GM23248 (cell line): Measurements from ENCODE around the gene CPA2. TPM values are rescaled to one million over a fixed set of nuclear protein-coding genes. Genes with fewer than 3 reads are reported as not detected.

Experiments used
- DNase-seq: peaks from one replicate; pipeline ENCODE4 v3.0.0-alpha.2; 2015
- H2AFZ ChIP-seq: fragments of 200-600 bp; sonication (generic); 2 replicates; pipeline ENCODE4 v1.6.1; 2016; ENCODE audit warnings: antibody characterized with exemption
- H3F3A ChIP-seq: fragments of 200-600 bp; sonication (generic); 2 replicates; pipeline ENCODE4 v1.6.1; 2016; ENCODE audit warnings: mild to moderate bottlenecking, antibody characterized with exemption, mixed run types; ENCODE audit not compliant: insufficient read depth
- H3K27ac ChIP-seq: fragments of 200-600 bp; sonication (generic); 2 replicates; pipeline ENCODE4 v1.5.1; 2016; ENCODE audit warnings: mild to moderate bottlenecking
- H3K27me3 ChIP-seq: fragments of 200-600 bp; sonication (generic); replicated peaks from 2 replicates; pipeline ENCODE4 v1.6.1; 2016; ENCODE audit warnings: mild to moderate bottlenecking; ENCODE audit not compliant: insufficient read depth
- H3K36me3 ChIP-seq: fragments of 200-600 bp; sonication (generic); 2 replicates; pipeline ENCODE4 v1.6.1; 2016; ENCODE audit warnings: low read depth, mild to moderate bottlenecking
- H3K4me1 ChIP-seq: fragments of 200-600 bp; sonication (generic); 2 replicates; pipeline ENCODE4 v1.6.1; 2016; ENCODE audit warnings: mild to moderate bottlenecking; ENCODE audit not compliant: insufficient read depth
- H3K4me2 ChIP-seq: fragments of 200-600 bp; sonication (generic); one replicate; pipeline ENCODE4 v1.6.1; 2016; ENCODE audit warnings: mild to moderate bottlenecking; ENCODE audit not compliant: unreplicated experiment
- H3K4me3 ChIP-seq: fragments of 200-600 bp; sonication (generic); 2 replicates; pipeline ENCODE4 v1.5.1; 2016; ENCODE audit warnings: mild to moderate bottlenecking
- H3K79me2 ChIP-seq: fragments of 200-600 bp; sonication (generic); 2 replicates; pipeline ENCODE4 v1.6.1; 2016; ENCODE audit warnings: mild to moderate bottlenecking; ENCODE audit not compliant: insufficient read depth
- H3K9ac ChIP-seq: fragments of 200-600 bp; sonication (generic); 2 replicates; pipeline ENCODE4 v1.6.1; 2016; ENCODE audit warnings: mild to moderate bottlenecking
- H3K9me2 ChIP-seq: fragments of 200-600 bp; sonication (generic); 2 replicates; pipeline ENCODE4 v1.6.1; 2016; ENCODE audit warnings: mixed run types, mild to moderate bottlenecking, moderate library complexity; ENCODE audit not compliant: insufficient read depth
- H3K9me3 ChIP-seq: fragments of 200-600 bp; sonication (generic); one replicate; pipeline ENCODE4 v1.6.1; 2017; ENCODE audit warnings: low read depth
- H4K20me1 ChIP-seq: fragments of 200-600 bp; sonication (generic); 2 replicates; pipeline ENCODE4 v1.6.0; 2016; ENCODE audit not compliant: insufficient read depth
- EZH2 ChIP-seq: fragments of 200-600 bp; sonication (generic); IDR thresholded peaks from 2 replicates; pipeline ENCODE4 v1.6.1; 2018; ENCODE audit warnings: antibody characterized with exemption, mild to moderate bottlenecking; ENCODE audit not compliant: insufficient read depth, poor library complexity, severe bottlenecking
- EZH2phosphoT487 ChIP-seq: fragments of 200-600 bp; sonication (generic); IDR thresholded peaks from 2 replicates; pipeline ENCODE4 v1.6.1; 2018; ENCODE audit warnings: antibody characterized with exemption, moderate library complexity, mild to moderate bottlenecking, low read depth; ENCODE audit not compliant: insufficient read depth
- WGBS, 2 experiments: methylation state at CpG; one replicate each; pipeline ENCODE4 v1.1.6; 2015 to 2017; ENCODE audit warnings: low lambda C conversion rate in 2 of 2, low coverage in 1 of 2; ENCODE audit errors: missing lambda C conversion rate in 2 of 2; 5-methylcytosine and 5-hydroxymethylcytosine counted together
- in situ Hi-C: fragments of 300-500 bp; cut with MboI; formaldehyde crosslinking; loops from 2 replicates; pipeline ENCODE4 v1.15.0; 2020
- polyA plus RNA-seq: library from polyadenylated mRNA; unstranded; fragments of >200 nt; fragmentation: Nextera tagmentation; extraction: Ambion mirVana; gene quantifications from 2 replicates; pipeline ENCODE4 v1.2.1, GENCODE V29; 2016
- total RNA-seq: library from RNA; depleted of rRNA; stranded (reverse); fragments of >200 nt; shearing (Covaris generic); gene quantifications from 2 replicates; pipeline ENCODE4 v1.2.3, GENCODE V29; 2014

The CPA2 gene
- total and polyA plus RNA-seq, 2 experiments from 2014 or later, result not detected

- Histone ChIP-seq H3K4me2 (no peak overlapping the region), H2AFZ (no peak overlapping the region), H3K36me3 (no peaks in the 10 kb centered on the region), H3K4me1 (no peaks in the 10 kb centered on the region), H3K9me3 (peaks cover 11% of the 10 kb centered on the region), H3K79me2 (no peaks in the 10 kb centered on the region), H3K27me3 (no peaks in the 10 kb centered on the region; the same call in 1 of the 2 replicates), H4K20me1 (no peaks in the 10 kb centered on the region), H3K9me2 (no peaks in the 10 kb centered on the region), H3K9ac (no peak overlapping the region), H3K27ac (no peak overlapping the region), H3K4me3 (no peak overlapping the region), H3F3A (no peaks in the 10 kb centered on the region)
- no peak for DNase-seq
- TF ChIP-seq EZH2phosphoT487, result no peak
- TF ChIP-seq EZH2, result no peak
- 56 to 59% methylated on average over 6 of the region's 6 CpGs for WGBS, 2 experiments
- in situ Hi-C loops, result no loop called here
Measured at GRCh38 chr7:130254555-130254954, 12.1 kb upstream of the CPA2 start.

- peaks cover 11% of the 10 kb centered on the region for H3K9me3 ChIP-seq
- no peak overlapping the region for H3K9ac ChIP-seq
- WGBS, 2 experiments, result 44 to 50% methylated on average over 2 of the region's 2 CpGs
- no peak overlapping the region for H3K4me2 ChIP-seq
- in situ Hi-C loops, result no loop called here
- H4K20me1 ChIP-seq, result no peaks in the 10 kb centered on the region
- no peak for DNase-seq
- H3K27me3 ChIP-seq, result no peaks in the 10 kb centered on the region; the same call in 1 of the 2 replicates
- H3K36me3 ChIP-seq, result no peaks in the 10 kb centered on the region
- no peak overlapping the region for H3K4me3 ChIP-seq
- H3F3A ChIP-seq, result no peaks in the 10 kb centered on the region
- H2AFZ ChIP-seq, result no peak overlapping the region
- H3K4me1 ChIP-seq, result no peaks in the 10 kb centered on the region
- H3K9me2 ChIP-seq, result no peaks in the 10 kb centered on the region
- no peak for TF ChIP-seq EZH2phosphoT487
- no peaks in the 10 kb centered on the region for H3K79me2 ChIP-seq
- no peak overlapping the region for H3K27ac ChIP-seq
Measured at GRCh38 chr7:130256704-130257103, 10.0 kb upstream of the CPA2 start.

GRCh38 chr7:130258494-130259078 is 8.1 kb upstream of the CPA2 start:
- DNase-seq, result no peak
- no peaks in the 10 kb centered on the region for H4K20me1 ChIP-seq
- 5 to 21% methylated on average over 1 of the region's 1 CpG for WGBS, 2 experiments
- H3K79me2 ChIP-seq, result no peaks in the 10 kb centered on the region
- H3K9me3 ChIP-seq, result peaks cover 11% of the 10 kb centered on the region
- no peaks in the 10 kb centered on the region for H3K4me1 ChIP-seq
- TF ChIP-seq EZH2phosphoT487, result no peak
- no peak for TF ChIP-seq EZH2
- H3K9me2 ChIP-seq, result no peaks in the 10 kb centered on the region
- in situ Hi-C loops, result no loop called here
- no peaks in the 10 kb centered on the region for H3K36me3 ChIP-seq
- no peak overlapping the region for H3K9ac ChIP-seq
- H2AFZ ChIP-seq, result no peak overlapping the region
- H3K27ac ChIP-seq, result no peak overlapping the region
- H3K4me3 ChIP-seq, result no peak overlapping the region
- H3K4me2 ChIP-seq, result no peak overlapping the region
- no peaks in the 10 kb centered on the region for H3F3A ChIP-seq
- H3K27me3 ChIP-seq, result no peaks in the 10 kb centered on the region

- H3K27ac ChIP-seq, result no peak overlapping the region
- DNase-seq, result no peak
- no peaks in the 10 kb centered on the region for H3K9me2 ChIP-seq
- TF ChIP-seq EZH2phosphoT487, result no peak
- no peak for TF ChIP-seq EZH2
- no peak overlapping the region for H3K9ac ChIP-seq
- no peak overlapping the region for H2AFZ ChIP-seq
- in situ Hi-C loops, result no loop called here
- H3K4me3 ChIP-seq, result no peak overlapping the region
- WGBS, 2 experiments, result 42% methylated on average over 2 of the region's 2 CpGs
- no peaks in the 10 kb centered on the region for H3K79me2 ChIP-seq
- H3K4me1 ChIP-seq, result no peaks in the 10 kb centered on the region
- H3K4me2 ChIP-seq, result no peak overlapping the region
- H4K20me1 ChIP-seq, result no peaks in the 10 kb centered on the region
- H3K36me3 ChIP-seq, result no peaks in the 10 kb centered on the region
- H3F3A ChIP-seq, result no peaks in the 10 kb centered on the region
- H3K27me3 ChIP-seq, result 0 out of 2 replicates have a peak, but pooled peaks cover 3% of the 10 kb centered on the region
- H3K9me3 ChIP-seq, result peaks cover 11% of the 10 kb centered on the region
Measured at GRCh38 chr7:130262448-130262847, 4.2 kb upstream of the CPA2 start.

GRCh38 chr7:130263130-130263529 is 3.5 kb upstream of the CPA2 start:
- 38 to 40% methylated on average over 2 of the region's 2 CpGs for WGBS, 2 experiments
- in situ Hi-C loops, result no loop called here
- Histone ChIP-seq H3K4me2 (no peak overlapping the region), H2AFZ (no peak overlapping the region), H3K9ac (no peak overlapping the region), H4K20me1 (no peaks in the 10 kb centered on the region), H3K4me1 (no peaks in the 10 kb centered on the region), H3F3A (no peaks in the 10 kb centered on the region), H3K36me3 (no peaks in the 10 kb centered on the region), H3K27ac (no peak overlapping the region), H3K27me3 (0 out of 2 replicates have a peak, but pooled peaks cover 3% of the 10 kb centered on the region), H3K9me3 (peaks cover 7% of the 10 kb centered on the region), H3K79me2 (no peaks in the 10 kb centered on the region), H3K9me2 (no peaks in the 10 kb centered on the region), H3K4me3 (no peak overlapping the region)
- no peak for DNase-seq
- TF ChIP-seq EZH2, result no peak
- TF ChIP-seq EZH2phosphoT487, result no peak
